Breast epithelium (tissue), 3 donors: ENCODE measurements around the gene POU3F2.

Experiments used
- POLR2A ChIP-seq: fragments of 450-650 bp; IDR thresholded peaks from one replicate; pipeline ENCODE4 v1.6.1; 2016; ENCODE audit warnings: antibody characterized with exemption, mild to moderate bottlenecking, moderate library complexity
- POLR2AphosphoS5 ChIP-seq, 3 donors: sonication (generic); formaldehyde crosslinking; IDR thresholded peaks; one replicate each; pipeline ENCODE4 v1.6.1; 2017; ENCODE audit warnings: antibody characterized with exemption in 3 of 3
- TF ChIP-seq, protein P1 (sequence below), 3 donors: fragments of 450-650 bp; IDR thresholded peaks; one replicate each; pipeline ENCODE4 v1.5.1; 2016 to 2017; ENCODE audit warnings: antibody characterized with exemption in 3 of 3, mild to moderate bottlenecking in 3 of 3, moderate library complexity in 3 of 3

DNA sequence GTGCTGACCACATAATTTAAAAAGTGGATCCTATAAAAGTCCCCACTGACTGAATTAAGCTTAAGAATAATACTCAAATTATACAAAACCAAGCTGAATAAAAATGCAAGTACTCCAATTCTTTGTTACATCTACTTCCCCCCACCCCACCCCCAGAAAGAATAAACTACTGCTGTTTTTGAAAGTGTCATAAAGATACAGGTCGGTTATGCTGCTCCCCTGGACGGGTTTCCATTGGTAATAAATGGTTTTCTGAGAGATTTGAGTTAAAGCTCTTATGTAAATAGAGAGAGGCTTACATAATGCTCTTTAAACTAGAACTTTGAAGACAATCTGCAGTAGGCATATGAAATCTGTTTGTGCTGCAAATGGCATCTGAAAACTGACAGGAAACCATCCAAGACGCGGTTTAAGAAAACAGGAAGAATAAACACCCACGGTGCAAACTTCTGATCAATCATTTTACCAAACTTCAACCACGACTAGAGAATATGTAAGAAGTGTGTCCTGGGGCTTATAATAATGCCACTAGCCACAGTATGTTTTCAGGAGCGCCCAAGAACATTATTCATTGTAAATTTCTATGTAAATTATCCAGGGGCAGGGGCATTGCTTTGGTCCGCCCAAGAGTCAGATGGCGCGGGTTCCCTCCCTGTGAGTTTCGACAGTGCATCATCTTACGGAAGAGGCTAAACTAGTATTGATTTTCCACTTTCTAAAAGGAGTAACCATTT lies 10.8 kb upstream of the POU3F2 start:
- no peak for TF ChIP-seq POLR2A
- TF ChIP-seq, protein P1, sequence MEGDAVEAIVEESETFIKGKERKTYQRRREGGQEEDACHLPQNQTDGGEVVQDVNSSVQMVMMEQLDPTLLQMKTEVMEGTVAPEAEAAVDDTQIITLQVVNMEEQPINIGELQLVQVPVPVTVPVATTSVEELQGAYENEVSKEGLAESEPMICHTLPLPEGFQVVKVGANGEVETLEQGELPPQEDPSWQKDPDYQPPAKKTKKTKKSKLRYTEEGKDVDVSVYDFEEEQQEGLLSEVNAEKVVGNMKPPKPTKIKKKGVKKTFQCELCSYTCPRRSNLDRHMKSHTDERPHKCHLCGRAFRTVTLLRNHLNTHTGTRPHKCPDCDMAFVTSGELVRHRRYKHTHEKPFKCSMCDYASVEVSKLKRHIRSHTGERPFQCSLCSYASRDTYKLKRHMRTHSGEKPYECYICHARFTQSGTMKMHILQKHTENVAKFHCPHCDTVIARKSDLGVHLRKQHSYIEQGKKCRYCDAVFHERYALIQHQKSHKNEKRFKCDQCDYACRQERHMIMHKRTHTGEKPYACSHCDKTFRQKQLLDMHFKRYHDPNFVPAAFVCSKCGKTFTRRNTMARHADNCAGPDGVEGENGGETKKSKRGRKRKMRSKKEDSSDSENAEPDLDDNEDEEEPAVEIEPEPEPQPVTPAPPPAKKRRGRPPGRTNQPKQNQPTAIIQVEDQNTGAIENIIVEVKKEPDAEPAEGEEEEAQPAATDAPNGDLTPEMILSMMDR (IDR thresholded peaks at IDR 0.05) = no peak
- TF ChIP-seq POLR2AphosphoS5 (IDR thresholded peaks at IDR 0.05) = no peak
